ENCODE measurements around the gene CAB39L. TPM values are rescaled to one million over a fixed set of nuclear protein-coding genes. Genes with fewer than 3 reads are reported as not detected.

CAB39L gene
- total and polyA plus RNA-seq, 2 experiments from 2014 or later: 3.3 to 4.4 TPM

GRCh38 chr13:49366841-49367240, 77.0 kb downstream of the CAB39L start (continued):
- TF ChIP-seq, protein P1, sequence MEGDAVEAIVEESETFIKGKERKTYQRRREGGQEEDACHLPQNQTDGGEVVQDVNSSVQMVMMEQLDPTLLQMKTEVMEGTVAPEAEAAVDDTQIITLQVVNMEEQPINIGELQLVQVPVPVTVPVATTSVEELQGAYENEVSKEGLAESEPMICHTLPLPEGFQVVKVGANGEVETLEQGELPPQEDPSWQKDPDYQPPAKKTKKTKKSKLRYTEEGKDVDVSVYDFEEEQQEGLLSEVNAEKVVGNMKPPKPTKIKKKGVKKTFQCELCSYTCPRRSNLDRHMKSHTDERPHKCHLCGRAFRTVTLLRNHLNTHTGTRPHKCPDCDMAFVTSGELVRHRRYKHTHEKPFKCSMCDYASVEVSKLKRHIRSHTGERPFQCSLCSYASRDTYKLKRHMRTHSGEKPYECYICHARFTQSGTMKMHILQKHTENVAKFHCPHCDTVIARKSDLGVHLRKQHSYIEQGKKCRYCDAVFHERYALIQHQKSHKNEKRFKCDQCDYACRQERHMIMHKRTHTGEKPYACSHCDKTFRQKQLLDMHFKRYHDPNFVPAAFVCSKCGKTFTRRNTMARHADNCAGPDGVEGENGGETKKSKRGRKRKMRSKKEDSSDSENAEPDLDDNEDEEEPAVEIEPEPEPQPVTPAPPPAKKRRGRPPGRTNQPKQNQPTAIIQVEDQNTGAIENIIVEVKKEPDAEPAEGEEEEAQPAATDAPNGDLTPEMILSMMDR (conservative IDR thresholded peaks at IDR 0.05; ENCODE audit: low read depth in 2 of 2): no peak
- no peak for TF ChIP-seq CREB1 (CRISPR knock-in tag; IDR thresholded peaks at IDR 0.05; ENCODE audit: low read depth)
- no peak for TF ChIP-seq ZNF114 (CRISPR knock-in tag; IDR thresholded peaks at IDR 0.05)
- TF ChIP-seq, protein P2, sequence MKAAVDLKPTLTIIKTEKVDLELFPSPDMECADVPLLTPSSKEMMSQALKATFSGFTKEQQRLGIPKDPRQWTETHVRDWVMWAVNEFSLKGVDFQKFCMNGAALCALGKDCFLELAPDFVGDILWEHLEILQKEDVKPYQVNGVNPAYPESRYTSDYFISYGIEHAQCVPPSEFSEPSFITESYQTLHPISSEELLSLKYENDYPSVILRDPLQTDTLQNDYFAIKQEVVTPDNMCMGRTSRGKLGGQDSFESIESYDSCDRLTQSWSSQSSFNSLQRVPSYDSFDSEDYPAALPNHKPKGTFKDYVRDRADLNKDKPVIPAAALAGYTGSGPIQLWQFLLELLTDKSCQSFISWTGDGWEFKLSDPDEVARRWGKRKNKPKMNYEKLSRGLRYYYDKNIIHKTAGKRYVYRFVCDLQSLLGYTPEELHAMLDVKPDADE (IDR thresholded peaks at IDR 0.05): no peak
- TF ChIP-seq NANOG (IDR thresholded peaks at IDR 0.05; ENCODE audit: borderline replicate concordance): no peak
- no peak for TF ChIP-seq POLR2AphosphoS5 (IDR thresholded peaks at IDR 0.05; ENCODE audit: low read depth)
- no peak for TF ChIP-seq JUNB (IDR thresholded peaks at IDR 0.05; ENCODE audit: unreplicated experiment)
- no peak for TF ChIP-seq EZH2phosphoT487 (IDR thresholded peaks at IDR 0.05; ENCODE audit: unreplicated experiment)
- TF ChIP-seq ZNF331 (CRISPR knock-in tag; IDR thresholded peaks at IDR 0.05; ENCODE audit: low read depth): no peak
- TF ChIP-seq EZH2 (IDR thresholded peaks at IDR 0.05; ENCODE audit: low read depth, unreplicated experiment): no peak

- Histone ChIP-seq H3K27me3 (ENCODE audit: insufficient read depth) (no peaks in the 10 kb centered on the region), H3K27ac (ENCODE audit: low read depth) (no peak overlapping the region), H3F3A (replicated peaks; ENCODE audit: low read depth) (no peaks in the 10 kb centered on the region), H3K79me2 (replicated peaks; ENCODE audit: insufficient read depth) (no peaks in the 10 kb centered on the region), H3K4me2 (no peak overlapping the region), H3K36me3 (ENCODE audit: insufficient read depth) (no peaks in the 10 kb centered on the region), H4K20me1 (replicated peaks; ENCODE audit: insufficient read depth) (no peaks in the 10 kb centered on the region), H3K4me1 (ENCODE audit: insufficient read depth) (no peaks in the 10 kb centered on the region), H2AFZ (no peak overlapping the region), H3K4me3 (no peak overlapping the region), H3K9me2 (ENCODE audit: insufficient read depth) (no peaks in the 10 kb centered on the region)
- Mint-ChIP-seq H3K9me3 (no peaks in the 10 kb centered on the region), H3K4me3 (no peak overlapping the region), H3K27ac (no peak overlapping the region), H3K27me3 (ENCODE audit: insufficient read depth, low read depth, poor library complexity) (no peaks in the 10 kb centered on the region), H3K4me1 (no peaks in the 10 kb centered on the region), H3K36me3 (ENCODE audit: low read depth) (no peaks in the 10 kb centered on the region)
- ATAC-seq: no peak
- DNase-seq (ENCODE audit: low spot score): no peak
- TF ChIP-seq CREB1 (CRISPR knock-in tag; IDR thresholded peaks at IDR 0.05; ENCODE audit: low read depth): no peak
- no peak for TF ChIP-seq POLR2AphosphoS5 (IDR thresholded peaks at IDR 0.05; ENCODE audit: low read depth)
- no peak for TF ChIP-seq ZNF331 (CRISPR knock-in tag; IDR thresholded peaks at IDR 0.05; ENCODE audit: low read depth)
- TF ChIP-seq JUNB (IDR thresholded peaks at IDR 0.05; ENCODE audit: unreplicated experiment): no peak
- no peak for TF ChIP-seq ZNF114 (CRISPR knock-in tag; IDR thresholded peaks at IDR 0.05)
- TF ChIP-seq STAT1 (IDR thresholded peaks at IDR 0.05; ENCODE audit: unreplicated experiment): no peak
- no peak for TF ChIP-seq EZH2phosphoT487 (IDR thresholded peaks at IDR 0.05; ENCODE audit: unreplicated experiment)
- TF ChIP-seq, protein P2 (IDR thresholded peaks at IDR 0.05): no peak
- no peak for TF ChIP-seq EZH2 (IDR thresholded peaks at IDR 0.05; ENCODE audit: low read depth, unreplicated experiment)
- TF ChIP-seq, protein P1 (conservative IDR thresholded peaks at IDR 0.05; ENCODE audit: low read depth in 2 of 2): no peak
Observed at GRCh38 chr13:49357694-49358093, 86.2 kb downstream of the CAB39L start.

All from GM23338 (cell line).